Measurements from ENCODE around the gene SOCS3.
"Not testable (repeated sequence)": the region's sequence is repeated elsewhere in the genome, so short reads cannot be mapped to it uniquely, and the experiment has no call there.

Gene SOCS3

GRCh38 chr17:78348055-78348770 lies 11.7 kb downstream of the SOCS3 start:
- no peak for DNase-seq (ENCODE audit: low spot score)

- DNase-seq (ENCODE audit: low spot score) = no peak
Observed at GRCh38 chr17:78347453-78347852, 12.4 kb downstream of the SOCS3 start.

DNA sequence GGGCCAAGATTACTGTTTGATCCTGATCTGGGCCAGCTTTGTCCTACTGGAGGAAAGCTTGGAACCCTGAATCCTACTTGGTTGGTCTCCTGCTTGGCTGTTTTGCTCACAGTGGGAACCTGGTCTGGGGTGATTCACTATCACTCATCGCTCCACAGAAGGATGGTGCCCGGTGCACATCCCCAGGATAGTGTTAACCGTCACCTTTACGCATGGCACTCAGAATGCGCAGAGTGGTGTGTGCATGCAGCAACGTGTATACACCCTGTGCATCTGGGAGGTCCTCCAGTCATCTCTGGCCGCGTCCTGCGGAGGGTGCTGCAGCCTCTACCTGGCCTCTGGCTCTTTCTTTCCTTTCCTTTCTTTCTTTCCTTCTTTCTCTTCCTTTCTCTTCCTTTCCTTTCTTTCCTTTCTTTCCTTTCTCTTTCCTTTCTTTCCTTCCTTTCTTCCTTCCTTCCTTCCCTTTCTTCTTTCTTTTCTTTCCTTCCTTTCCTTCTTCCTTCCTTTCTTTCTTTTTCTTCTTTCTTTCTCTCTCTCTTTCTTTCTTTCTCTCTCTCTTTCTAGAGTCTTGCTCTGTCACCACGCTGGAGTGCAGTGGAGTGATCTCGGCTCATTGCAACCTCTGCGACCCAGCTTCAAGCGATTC lies 13.1 kb downstream of the SOCS3 start:
- DNase-seq (ENCODE audit: low spot score) = no peak

GRCh38 chr17:78345791-78346494 lies 13.9 kb downstream of the SOCS3 start:
- no peak for DNase-seq (ENCODE audit: low spot score)

DNA sequence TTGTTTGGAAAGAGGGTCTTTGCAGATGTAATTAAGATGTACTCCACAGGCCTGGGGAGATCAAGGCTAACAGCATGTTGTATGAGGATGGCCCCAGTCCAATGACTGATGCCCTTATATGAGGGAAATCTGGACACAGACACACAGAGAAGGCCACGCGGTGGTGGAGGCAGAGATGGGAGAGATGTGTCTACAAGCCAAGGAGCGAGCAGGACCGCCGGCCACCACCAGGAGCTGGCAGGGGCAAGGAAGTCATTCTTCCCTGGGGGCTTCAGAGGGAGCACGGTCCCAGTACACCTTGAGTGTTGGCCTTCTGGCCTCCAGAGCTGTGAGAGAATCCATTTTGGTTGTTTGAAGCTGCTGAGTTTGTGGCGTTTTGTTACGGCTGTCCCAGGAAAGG lies 14.7 kb downstream of the SOCS3 start:
- DNase-seq (ENCODE audit: low spot score) = no peak

GRCh38 chr17:78344666-78345065 lies 15.2 kb downstream of the SOCS3 start:
- no peak for DNase-seq (ENCODE audit: low spot score)

DNA sequence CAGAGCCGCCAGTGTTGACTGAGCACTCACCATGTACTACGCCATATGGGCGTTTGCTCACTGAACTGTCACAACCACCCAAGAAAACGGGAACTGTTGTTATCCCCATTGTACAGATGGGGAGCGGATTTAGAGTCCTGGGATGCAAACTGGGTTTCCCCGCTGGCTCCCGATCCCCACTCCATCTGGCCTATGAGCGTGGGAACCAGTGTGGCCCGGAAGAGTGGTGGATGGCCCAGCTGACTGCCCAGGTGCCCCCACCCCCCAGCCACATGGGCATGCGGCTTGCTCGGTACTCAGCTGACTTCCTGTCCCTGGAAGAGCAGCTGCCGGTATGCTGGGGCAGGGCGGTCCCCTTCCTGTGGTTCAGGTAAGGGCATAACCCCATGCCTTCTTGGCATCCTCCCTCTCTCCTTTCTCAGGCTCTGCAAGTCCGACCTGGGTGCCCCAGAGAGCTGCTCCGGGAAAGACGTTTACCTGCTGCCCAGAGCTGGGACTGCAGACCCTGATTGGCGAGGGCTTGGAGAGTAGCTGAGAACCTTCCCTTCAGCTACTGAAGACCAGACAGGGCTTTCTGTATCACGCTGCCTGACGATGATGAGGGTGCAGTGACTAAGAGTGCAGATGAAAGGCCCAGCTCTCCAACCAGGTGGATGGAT lies 16.2 kb downstream of the SOCS3 start:
- DNase-seq (ENCODE audit: low spot score) = no peak

DNA sequence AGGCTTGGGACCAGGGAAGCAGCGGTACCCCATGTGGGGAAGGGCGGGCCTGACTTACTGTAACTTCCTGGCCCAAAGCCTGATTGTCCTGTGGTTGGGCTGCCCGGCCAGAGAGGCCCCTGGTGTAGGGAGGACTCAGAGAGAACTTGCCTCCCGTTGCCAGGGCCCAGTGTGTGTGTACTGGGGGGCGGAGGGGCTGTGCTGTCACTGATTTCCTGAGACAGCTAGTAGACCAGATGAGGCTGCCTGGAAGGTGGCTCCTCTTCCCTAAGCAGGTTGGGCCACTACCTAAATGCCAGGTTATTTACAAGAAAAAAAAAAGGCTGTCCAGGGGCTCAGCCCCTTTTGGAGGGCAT lies 16.7 kb downstream of the SOCS3 start:
- DNase-seq (ENCODE audit: low spot score) = no peak

- no peak for DNase-seq (ENCODE audit: low spot score)
Observed at GRCh38 chr17:78342449-78343186, 17.3 kb downstream of the SOCS3 start.

DNA sequence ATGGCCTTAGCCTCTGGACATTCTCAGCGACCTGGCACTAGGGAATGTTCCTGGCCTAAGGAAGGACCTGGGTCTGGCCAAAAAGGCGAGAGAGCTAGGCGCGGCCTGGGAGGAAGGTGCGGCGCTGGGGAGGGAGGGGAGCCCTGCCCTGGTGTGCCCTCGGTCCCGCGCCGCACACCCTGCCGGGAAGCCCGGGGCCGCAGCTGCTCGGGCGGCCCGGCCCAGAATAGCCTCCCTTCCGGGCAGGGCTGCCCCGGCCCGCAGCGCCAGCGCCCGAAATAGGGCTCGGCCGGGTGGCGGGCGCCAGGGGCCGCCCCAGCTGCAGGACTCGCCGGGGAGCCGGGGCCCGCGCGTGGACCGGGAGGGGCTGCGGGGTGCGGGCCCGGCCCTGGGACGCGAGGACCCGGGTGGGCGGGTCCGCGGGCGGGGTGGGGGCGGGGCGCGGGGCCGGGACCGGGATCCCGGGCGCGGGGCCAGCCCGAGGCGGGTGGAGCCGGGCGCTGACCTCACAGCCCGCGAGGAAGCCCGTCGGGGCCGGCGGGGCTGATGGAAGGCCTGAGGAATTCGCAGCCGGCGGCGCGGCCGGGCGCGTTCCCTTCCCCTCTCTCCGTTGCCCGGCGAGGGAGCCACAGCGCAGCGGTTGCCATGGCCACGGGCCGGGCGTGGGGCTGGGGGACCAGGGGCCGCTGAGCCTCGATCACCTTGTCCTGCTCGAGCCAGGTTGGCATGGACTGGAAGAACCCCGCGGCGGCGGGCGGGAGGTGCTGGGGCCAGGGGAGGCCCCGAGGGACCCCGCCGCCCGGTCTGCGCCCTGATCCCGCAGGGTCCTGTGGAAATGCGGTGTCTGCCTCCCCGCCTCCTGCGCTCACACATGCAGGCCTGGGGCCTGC lies 18.1 kb downstream of the SOCS3 start:
- DNase-seq (ENCODE audit: low spot score) = peak; percentile 48

DNA sequence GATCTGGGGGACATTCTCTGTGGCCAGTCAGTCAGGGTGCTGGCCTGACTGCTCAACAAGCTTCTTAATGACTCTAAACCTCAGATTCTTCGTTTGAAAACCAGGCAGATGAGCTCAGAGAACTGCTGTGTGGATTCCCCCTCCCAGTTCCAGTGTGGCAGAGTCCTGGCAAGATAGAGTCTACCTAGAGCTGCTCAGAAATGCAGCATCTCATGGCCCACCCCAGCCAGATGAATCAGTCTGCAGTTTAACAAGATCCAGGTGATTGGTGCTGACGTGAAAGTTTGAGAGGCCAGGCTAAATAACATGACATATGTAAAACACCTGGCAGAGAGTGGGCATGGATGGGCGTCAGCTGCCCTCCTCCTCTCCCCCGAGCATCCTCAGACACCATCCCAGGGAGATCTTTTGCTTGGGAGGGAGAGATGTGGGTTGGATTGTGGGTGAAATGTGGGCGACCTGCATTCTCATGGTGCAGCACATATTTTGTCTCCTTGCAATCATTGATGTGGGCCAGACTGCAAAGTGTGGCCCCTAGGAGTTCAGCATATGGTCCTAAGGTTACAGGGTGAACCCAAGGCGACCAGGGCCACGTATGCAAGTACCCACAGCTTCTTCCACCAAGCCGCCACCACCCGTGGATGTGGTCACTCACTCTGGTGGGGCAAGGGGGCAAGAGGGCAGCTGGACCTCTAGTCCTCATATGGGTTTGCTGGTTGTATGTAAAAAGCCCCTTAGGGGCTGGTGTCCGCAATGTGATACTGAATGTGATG lies 19.5 kb downstream of the SOCS3 start:
- DNase-seq (ENCODE audit: low spot score) = no peak

DNA sequence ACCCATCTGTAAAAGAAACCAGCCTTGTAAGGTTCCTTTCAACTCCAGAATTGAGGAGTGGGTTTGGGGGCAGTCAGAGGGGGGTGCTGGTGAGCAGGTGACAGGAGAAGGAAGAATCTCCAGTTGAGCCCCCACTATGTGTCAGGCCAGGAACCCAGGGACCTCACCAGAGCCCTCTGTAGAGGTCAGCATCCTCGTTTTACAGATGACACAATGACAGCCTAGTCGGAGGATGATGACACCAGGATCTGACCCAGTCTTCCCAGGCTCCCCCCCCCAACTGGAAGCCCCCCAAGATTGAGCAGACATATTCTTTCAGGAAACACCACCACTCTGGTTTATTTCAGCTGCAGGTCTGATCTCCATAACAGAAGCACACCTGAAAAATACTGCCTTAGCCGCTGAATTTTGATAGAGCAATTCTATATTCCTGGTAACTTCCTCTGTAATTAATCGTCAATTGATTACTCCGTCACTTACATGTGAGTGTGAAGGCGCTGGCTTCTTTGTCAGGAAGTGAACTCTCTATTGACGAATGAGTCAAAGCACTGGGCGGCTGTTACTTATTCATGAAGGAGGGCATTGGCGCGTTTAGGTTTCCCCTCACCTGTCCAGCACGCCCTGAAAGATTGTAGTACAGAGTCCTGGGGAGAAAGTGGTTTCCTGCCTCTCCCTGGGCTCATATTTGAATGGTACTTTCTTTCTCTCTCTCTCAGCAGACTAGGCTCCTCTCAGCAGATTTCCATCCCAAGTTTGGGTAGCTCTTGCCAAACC lies 21.2 kb downstream of the SOCS3 start:
- no peak for DNase-seq (ENCODE audit: low spot score)

DNA sequence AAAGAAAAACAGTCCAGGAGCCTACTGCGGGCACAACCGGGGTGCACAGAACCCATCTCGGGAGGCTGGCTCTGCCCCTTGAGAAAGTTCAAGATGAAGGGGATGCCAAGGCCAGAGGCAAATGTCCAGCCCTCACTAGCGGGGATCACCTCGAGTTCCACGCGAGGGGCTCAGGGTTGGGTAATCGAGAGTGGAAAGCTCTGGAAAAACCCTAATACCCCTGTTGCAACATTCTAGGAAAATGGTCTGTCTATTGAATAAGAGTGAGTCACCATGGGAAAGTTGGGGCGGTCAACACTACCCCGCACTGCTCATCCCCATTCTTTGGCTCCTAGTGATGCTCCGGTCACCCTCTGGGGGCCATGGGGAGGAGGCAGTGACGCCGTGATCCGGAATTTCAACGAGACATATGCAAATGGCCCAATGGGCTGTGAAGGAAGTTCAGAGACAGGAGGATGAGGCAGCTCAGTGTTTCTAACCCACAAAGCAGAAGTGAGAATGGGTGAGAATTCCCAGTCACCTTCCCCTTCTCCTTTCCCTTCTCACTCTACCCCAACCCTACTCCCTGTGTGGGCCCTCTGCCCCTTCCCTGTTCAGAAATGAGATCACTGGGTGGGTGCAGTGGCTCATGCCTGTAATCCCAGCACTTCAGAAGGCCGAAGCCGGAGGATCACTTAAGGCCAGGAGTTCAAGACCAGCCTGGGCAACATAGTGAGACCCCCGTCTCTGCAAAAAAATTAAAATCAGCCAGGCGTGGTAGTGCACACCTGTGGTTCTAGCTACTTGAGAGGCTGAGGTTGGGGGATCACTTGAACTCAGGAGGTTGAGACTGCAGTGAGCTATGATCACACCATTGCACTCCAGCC lies 22.4 kb downstream of the SOCS3 start:
- peak; percentile 66 for DNase-seq (ENCODE audit: low spot score)

DNA sequence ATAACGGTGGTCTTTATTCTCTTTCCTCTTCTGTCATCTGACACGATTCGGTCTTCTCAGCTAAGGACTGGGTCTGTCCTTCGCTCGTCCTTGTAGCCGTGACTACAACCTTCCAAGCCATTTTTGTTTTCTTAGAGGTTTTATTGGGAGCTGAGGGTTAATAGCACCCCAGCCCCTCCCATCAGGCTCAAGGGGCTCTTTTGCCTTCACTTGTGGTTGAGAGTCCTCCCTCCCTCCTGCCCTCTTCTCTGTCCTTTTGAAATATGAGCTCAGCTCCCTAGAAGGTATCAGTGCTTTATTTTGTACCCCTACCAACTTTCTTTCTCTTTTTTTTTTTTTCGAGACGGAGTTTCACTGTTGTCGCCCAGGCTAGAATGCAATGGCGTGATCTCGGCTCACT lies 24.7 kb downstream of the SOCS3 start:
- no peak for DNase-seq (ENCODE audit: low spot score)

- DNase-seq (ENCODE audit: low spot score) = no peak
Observed at GRCh38 chr17:78332991-78333390, 26.9 kb downstream of the SOCS3 start.

DNA sequence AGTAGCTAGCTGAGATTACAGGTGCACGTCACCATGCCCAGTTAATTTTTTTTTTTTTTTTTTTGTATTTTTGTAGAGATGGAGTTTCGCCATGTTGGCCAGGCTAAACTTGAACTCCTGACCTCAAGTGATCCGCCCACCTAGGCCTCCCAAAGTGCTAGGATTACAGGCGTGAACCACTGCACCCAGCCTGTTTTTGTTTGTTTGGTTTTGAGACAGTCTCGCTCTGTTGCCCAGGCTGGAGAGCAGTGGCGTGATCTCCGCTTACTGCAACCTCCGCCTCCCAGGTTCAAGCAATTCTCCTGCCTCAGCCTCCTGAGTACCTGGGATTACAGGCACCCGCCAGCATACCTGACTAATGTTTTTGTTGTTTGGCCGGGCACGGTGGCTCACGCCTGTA lies 28.5 kb downstream of the SOCS3 start:
- not testable (repeated sequence) for DNase-seq (ENCODE audit: low spot score)

- no peak for DNase-seq (ENCODE audit: low spot score)
Observed at GRCh38 chr17:78330570-78331224, 29.2 kb downstream of the SOCS3 start.

Data from pons (tissue), 1 donor.